GM19043 (cell line): ENCODE results near the gene C16orf92.
"Not testable (repeated sequence)": the region's sequence is repeated elsewhere in the genome, so short reads cannot be mapped to it uniquely, and the experiment has no call there.

Source experiments
- ATAC-seq: cut with Tn5 transposase; IDR thresholded peaks from one replicate; pipeline ENCODE4 v1.9.1; 2021; ENCODE audit warnings: low read depth; ENCODE audit not compliant: unreplicated experiment

The C16orf92 gene

DNA sequence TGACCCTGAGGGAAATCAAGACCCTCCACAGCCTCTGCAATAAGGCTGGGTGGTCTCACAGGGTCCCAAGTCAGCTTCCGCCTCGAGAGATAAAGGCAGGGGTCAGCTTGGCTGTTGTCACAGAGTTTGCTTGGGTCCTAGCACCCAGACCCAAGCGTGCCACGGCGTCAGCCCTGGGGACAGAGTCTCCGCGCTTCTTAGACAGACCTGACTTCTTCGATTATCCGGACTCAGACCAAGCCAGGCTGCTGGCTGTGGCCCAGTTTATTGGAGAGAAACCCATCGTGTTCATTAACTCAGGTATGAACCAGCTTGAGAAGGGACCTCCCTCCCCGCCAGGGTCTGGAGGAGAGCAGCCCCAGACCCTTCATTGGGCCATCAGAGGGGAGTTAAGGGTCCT, 588 bp downstream of the C16orf92 start:
- ATAC-seq, result no peak

DNA sequence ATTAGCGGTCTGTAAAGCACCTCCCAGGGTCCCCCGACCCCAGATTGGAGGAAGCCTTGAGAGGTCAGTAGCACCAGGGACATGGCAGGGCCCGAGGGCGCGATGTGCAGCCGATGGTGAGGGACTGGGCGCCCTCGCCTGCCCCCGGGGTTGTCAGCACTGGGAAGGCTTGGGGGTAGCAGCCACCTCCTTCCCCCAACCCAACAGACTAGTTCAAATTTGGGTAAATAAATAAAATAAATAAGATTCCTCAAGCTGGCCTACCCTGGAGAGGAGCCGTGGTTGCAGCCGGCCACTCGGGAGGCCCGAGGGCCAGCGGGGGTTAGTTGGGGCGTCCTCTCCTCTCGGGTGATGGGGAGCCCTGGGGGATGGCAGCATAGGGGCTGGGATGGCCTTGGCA, 1.5 kb downstream of the C16orf92 start:
- no peak for ATAC-seq

DNA sequence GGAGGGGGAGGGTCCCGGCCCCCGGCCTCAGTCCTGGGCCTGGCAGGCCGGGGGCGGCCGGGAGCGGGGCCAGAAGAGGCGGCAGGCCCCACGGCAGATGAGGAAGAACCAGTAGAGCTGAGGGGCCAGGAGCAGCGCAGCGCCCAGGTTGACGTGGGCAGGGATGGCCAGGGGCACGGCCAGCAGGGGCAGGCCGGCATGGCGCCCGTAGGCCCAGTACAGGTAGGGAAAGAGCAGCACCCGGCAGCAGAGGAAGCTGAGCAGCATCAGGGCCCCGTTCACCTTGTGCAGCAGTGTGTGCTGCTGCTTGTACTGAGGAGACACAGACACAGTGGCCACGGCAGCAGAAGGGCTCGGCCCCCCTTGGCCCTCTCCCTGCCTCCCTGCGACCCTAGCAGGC, 2.2 kb downstream of the C16orf92 start:
- ATAC-seq, result no peak

GRCh38 chr16:30025574-30025973, 2.6 kb downstream of the C16orf92 start:
- no peak for ATAC-seq

GRCh38 chr16:30026449-30026848, 3.5 kb downstream of the C16orf92 start:
- ATAC-seq, result no peak

- no peak for ATAC-seq
These were observed 4.8 kb downstream of the C16orf92 start for GRCh38 chr16:30027588-30028437.

DNA sequence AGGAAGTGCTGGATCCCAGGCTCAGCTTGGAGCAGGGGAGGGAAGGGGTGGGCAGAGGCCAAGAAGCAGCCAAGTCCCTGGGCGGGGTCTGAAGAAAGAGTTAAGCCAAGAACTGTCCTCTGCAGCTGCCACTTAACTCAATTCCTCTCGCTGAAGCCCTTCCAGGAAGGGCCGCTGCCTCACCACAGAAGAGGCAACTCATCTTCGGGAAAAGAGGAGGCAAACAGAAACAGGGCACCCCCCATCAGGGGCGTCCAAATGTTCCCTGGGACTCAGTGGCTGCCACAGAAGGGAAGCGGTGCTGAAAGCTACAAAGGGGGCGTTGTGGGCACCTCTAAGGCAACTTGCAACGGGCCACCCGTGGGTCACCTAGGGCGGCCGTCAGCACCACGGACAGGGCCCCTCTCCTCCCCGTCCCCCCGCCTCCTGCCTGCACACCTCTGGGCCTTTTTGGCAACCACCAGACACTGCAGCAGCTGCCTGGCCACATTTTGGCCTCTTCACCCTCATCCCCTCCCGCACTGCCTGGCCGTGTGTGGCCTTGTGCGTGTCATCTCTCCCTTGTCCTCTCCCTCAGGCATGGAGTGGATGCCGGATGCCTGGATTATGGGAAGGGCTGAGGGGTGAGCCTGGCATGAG, 5.6 kb downstream of the C16orf92 start:
- no peak for ATAC-seq

DNA sequence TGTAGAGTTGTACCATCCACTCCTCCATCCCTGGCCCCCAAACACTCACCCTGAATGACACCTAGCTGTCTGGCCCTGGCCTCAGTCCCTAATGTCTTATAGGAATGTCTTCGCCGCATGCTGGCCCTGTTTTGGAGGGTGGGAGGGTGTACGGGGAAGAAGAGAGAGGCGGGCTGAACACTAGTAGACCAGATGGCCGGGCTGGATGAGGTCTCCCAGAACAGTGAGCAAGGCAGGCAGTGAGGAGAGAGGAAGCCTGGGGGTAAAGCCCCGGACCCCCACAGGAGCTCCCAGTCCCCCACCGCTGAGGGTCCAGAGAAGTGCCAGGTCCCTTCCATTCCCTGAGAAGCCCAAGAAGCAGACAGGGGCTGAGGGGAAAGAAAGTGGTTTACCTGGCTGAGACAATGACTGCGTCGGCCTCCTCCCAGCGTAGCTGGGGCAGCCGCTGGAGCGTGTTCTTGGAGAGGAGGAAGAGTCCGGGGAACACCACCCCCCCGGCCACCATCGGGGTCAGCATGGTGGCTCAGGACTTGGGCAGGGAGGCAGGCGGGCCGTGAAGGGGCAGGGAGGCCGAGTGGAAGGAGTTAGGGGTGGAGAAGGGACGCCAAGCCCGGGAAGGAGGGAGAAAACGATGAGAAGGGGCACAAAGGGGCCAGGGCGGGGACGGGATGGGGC, 7.2 kb downstream of the C16orf92 start:
- no peak for ATAC-seq

DNA sequence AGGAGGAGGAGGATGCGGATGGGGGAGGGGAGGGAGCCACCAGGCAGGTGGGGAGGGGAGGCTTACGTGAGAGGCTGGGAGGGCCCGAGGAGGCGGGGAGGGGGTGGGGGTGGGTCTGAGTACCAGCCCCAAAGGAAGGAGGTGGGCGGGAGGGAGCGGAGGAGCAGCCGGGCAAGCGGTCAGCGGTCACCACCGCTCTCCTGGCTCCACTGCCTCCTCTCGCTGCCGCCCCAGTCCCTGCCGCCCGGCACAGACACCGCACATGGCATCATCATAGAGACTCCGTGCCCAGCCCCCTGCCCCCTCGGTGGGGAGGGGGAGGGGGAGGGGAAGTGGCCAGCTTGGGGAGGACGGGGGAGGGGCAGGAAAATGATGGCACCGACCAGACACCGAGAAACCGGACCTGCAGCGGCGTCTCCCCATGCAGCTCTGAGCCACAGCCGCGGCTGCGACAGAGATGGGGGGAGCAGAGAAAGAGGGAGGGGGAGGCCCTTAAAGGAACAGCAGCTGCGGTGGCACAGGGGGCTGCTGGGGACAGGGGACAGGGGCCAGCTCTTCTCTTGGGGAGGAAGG, 7.9 kb downstream of the C16orf92 start, which contains the start of gene TLCD3B:
Gene TLCD3B (minus strand): TSS at position 431 of the 573 bp plus-strand sequence. CDS start 744 bp downstream, outside the sequence.
- ATAC-seq, result no peak

- no peak for ATAC-seq
These were observed 8.5 kb downstream of the C16orf92 start for GRCh38 chr16:30031477-30031918.

- no peak for ATAC-seq
These were observed 9.3 kb downstream of the C16orf92 start for GRCh38 chr16:30032083-30032819.

GRCh38 chr16:30033270-30033669, 10.3 kb downstream of the C16orf92 start:
- no peak for ATAC-seq

DNA sequence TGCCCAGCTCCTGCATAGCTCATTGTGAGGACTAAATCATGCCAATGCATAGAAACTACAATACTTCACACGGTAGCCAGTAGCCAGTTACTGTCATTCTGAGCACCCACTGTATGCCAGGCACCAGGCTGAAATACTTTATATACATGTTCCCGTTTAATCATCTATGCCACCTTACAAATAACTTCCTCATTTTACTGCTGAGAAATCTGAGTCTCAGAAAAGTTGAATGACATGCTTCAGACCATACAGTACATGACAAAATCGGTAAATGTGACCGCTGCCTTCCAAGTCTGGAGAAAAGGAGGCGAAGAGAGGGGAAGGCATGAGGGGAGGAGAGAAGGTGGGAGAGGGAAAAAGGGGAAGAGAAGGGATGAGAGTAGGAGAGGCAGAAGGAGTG, 17.2 kb downstream of the C16orf92 start:
- ATAC-seq, result no peak

DNA sequence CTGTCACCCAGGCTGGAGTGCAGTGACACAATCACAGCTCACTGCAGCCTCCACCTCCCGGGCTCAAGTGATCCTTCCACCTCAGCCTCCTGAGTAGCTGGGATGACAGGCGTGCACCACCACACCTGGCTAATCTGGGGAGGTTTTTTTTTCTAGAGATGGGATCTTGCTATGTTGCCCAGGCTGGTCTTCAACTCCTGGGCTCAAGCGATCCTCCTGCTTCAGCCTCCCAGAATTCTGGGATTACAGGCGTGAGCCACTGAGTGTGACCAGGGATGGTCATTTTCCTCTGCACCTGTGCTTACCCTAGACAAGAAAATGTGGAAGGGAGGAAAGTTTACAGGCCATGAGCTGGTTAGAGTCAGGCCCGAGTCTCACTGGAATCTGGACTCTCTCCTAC, 17.7 kb downstream of the C16orf92 start:
- not testable (repeated sequence) for ATAC-seq

- no peak for ATAC-seq
These were observed 18.8 kb downstream of the C16orf92 start for GRCh38 chr16:30041841-30042240.

- ATAC-seq, result no peak
These were observed 23.2 kb downstream of the C16orf92 start for GRCh38 chr16:30046178-30046577.

- ATAC-seq, result no peak
These were observed 23.6 kb downstream of the C16orf92 start for GRCh38 chr16:30046588-30046987.

GRCh38 chr16:30049871-30050270, 26.9 kb downstream of the C16orf92 start:
- no peak for ATAC-seq

DNA sequence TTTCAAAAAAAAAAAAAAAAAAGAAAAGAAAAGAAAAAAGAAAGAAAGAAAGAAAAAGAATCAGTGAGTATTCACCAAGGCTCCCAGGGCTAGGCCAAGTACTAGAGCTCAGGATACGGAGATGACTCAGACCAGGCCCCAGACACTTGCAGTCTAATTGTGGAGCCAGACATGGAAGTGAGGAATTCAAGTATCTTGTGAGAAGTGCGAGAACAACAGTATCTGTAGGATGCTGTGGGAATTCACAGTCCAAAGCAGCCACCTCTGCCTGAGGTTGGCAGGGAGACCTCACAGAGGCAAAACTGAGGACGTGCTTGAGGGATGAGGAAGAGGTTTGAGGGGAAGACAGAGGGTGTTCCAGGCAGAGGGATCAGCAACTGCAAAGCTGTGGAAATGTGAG, 28.5 kb downstream of the C16orf92 start:
- ATAC-seq, result no peak

DNA sequence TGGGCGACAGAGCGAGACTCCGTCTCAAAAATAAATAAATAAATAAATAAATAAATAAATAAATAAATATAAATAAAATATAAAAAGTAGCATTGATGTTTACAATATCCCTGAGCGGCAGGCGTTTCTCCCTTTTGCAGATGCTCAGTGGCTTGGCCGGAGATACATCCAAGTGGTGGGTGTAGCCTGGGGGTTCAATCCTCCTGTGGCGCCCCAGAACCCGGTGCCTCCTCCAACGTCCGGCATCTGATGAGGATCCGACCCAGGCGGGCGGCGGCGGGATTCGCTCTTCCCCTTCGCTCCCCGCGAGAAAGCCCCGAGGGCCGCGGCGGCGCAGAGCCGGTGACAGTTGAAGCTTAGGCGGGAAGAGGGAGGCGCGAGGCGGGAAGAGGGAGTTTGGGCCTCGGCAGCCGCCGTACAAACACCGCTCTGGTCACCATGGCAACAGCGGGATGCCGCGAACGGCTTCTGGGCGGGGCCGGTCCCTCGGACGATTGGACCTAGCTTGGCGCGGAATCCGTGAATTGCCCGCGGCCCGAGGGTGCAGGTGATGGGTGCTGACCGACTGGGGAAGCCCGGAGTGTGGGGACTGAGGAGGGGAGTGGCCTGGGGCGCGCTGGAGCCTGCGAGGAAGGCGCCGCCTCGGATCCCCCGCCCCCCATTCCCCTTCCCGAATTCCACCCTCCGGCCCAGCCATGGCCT, 29.8 kb downstream of the C16orf92 start:
- ATAC-seq, result no peak
